Fibroblast of skin of right quadriceps (primary cell): ENCODE data around the gene SSUH2.
"Not testable (repeated sequence)": the region's sequence is repeated elsewhere in the genome, so short reads cannot be mapped to it uniquely, and the experiment has no call there.

Experiments used
- DNase-seq: peaks from one replicate; pipeline ENCODE4 v3.0.0-alpha.2; 2013

The SSUH2 gene

GRCh38 chr3:8608041-8608790 is 36.4 kb downstream of the SSUH2 start:
- DNase-seq, result no peak

- DNase-seq, result peak; percentile 71
These were observed 37.2 kb downstream of the SSUH2 start for GRCh38 chr3:8607234-8608040.

- DNase-seq, result peak; percentile 27
These were observed 37.8 kb downstream of the SSUH2 start for GRCh38 chr3:8606701-8607231.

GRCh38 chr3:8604988-8605387 is 39.6 kb downstream of the SSUH2 start:
- DNase-seq, result no peak

DNA sequence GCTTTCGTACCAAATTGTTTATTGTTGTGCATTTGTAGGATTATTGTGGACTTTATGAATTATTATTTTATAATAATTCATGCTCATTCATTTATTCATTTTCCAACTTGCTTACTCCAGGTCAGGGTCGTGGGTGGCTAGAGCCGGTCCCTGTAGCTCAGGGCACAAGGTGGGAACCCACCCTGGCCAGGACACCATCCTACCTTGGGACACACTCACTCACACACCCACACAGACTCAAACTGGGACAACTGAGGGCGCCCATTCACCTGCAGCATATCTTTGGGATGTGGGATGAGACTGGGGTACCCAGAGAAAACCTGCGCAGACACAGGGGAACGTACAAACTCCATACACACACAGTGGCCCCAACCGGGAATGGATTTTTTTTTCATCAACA is 40.6 kb downstream of the SSUH2 start:
- DNase-seq, result no peak

- DNase-seq, result peak; percentile 26
These were observed 41.4 kb downstream of the SSUH2 start for GRCh38 chr3:8603115-8603710.

- no peak for DNase-seq
These were observed 44.1 kb downstream of the SSUH2 start for GRCh38 chr3:8600457-8600856.

- no peak for DNase-seq
These were observed 45.5 kb downstream of the SSUH2 start for GRCh38 chr3:8599146-8599545.

GRCh38 chr3:8597219-8597853 is 47.3 kb downstream of the SSUH2 start:
- DNase-seq, result no peak

DNA sequence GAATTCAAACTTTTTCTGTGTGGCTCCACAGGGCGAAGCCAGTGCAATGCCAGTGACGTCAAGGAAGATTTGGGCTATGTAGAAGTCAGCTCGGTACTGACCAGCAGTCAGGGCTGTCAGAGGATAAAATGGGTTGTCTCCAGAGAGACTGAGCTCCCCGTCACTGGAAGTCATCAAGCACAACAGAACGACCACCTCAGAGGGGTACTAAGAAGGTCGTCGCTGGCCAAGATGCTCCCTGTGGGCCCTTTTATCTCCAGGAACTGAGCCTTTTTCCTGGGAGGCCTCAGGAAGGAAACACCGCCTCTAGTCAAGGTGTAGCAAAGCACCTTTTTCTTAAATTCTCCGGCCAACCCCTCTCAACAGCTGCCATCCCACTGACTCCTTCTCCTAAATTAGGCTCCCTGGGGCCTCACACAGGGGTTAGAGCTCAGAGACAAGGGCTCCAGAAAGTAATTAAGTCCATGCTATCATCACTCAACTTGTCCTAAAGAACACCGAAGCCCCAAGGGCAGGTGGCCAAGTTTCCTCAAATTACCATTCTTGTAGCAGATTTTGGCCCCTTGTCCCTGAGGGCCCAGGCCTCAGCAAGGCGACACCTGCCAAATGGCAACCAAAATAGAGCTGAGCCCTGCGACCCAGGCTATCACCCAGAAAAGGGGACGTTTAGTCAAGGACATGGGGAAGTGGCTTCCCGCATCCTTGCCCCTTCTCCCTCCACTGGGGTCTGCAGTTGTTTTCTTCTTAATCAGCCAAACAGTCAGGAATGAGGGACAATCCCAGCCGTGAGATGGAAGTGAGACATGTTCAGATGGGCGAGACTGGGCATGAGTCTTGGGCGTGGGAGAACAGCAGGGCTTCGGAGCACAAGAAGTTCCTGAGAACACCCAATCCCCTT is 48.0 kb downstream of the SSUH2 start:
- no peak for DNase-seq

- no peak for DNase-seq
These were observed 48.9 kb downstream of the SSUH2 start for GRCh38 chr3:8595695-8596115.

GRCh38 chr3:8595252-8595651 is 49.3 kb downstream of the SSUH2 start:
- no peak for DNase-seq

GRCh38 chr3:8593021-8593827 is 51.4 kb downstream of the SSUH2 start:
- no peak for DNase-seq

GRCh38 chr3:8589880-8590556 is 54.6 kb downstream of the SSUH2 start:
- peak; percentile 62 for DNase-seq

GRCh38 chr3:8584661-8585060 is 59.9 kb downstream of the SSUH2 start:
- no peak for DNase-seq

DNA sequence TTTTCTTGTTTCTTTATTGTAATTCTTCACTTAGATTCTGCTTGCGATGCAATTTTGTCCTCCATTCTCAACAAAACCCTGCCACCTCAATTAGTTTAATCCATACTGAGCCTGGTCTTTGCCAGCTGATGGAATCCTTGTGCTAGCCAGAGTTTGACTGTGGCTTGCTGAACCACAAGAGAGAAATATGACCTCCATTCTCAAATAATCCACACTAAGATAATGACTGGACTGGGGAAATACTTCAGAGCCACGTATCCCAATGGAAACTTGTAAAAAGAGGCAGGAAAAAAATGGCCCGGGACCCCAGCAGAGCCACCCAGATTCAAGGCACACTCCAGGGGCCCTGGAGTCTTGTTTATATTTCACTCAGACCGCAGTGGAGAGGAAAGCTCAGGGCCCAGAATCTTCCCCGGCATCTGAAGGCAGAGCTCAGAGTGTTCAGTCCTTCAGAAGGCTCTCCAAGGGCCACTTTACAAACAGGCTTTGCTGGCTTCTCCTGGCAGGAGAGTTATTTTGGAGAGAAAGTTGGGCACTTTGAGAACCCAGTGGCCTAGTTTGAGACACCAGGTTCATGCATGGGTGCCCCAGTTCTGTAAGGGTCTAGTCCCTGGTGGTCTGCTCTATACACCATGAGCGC is 62.7 kb downstream of the SSUH2 start:
- no peak for DNase-seq

- no peak for DNase-seq
These were observed 63.2 kb downstream of the SSUH2 start for GRCh38 chr3:8581373-8581772.

DNA sequence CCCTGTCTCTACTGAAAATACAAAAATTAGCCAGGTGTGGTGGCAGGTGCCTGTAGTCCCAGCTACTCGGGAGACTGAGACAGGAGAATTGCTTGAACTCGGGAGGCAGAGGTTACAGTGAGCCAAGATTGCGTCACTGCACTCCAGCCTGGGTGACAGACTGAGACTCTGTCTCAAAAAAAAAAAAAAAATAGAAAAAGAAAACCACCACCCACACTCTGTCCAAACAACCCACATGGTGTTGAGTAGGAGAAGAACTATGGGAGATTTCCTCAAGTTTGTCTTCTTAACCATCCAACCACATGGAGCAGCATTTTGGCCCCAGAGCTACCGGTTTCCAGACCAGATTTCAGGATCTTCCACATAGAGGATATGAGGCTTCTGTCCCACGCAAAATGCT is 64.2 kb downstream of the SSUH2 start:
- DNase-seq, result not testable (repeated sequence)

GRCh38 chr3:8579943-8580342 is 64.7 kb downstream of the SSUH2 start:
- DNase-seq, result no peak

- DNase-seq, result no peak
These were observed 65.5 kb downstream of the SSUH2 start for GRCh38 chr3:8579096-8579495.
